Right atrium auricular region (tissue), 2 donors: ENCODE results near the gene TOR1AIP2. TPM values are rescaled to one million over a fixed set of nuclear protein-coding genes. Genes with fewer than 3 reads are reported as not detected.
A peak's percentile ranks its signal among the peaks of the same experiment; 100 is the strongest.

Experiments
- DNase-seq: peaks from one replicate; pipeline ENCODE4 v3.0.0-alpha.2; 2019; ENCODE audit warnings: low spot score
- H3K27ac ChIP-seq, 2 donors: fragments of 200-600 bp; sonication (generic); 1 replicate in 1 of 2; 2 replicates in 1 of 2; pipeline ENCODE4 v1.5.1; 2016 to 2019
- H3K27me3 ChIP-seq, 2 donors: fragments of 200-600 bp; sonication (generic); one replicate each; pipeline versions ENCODE4 v1.5.1 to v1.6.0; 2017 to 2019
- H3K36me3 ChIP-seq: fragments of 200-600 bp; sonication (generic); one replicate; pipeline ENCODE4 v1.5.1; 2016
- H3K4me1 ChIP-seq, 2 donors: fragments of 200-600 bp; sonication (generic); one replicate each; pipeline versions ENCODE4 v1.5.1 to v1.6.0; 2017 to 2019
- H3K4me3 ChIP-seq, 2 donors: fragments of 200-600 bp; sonication (generic); 1 replicate in 1 of 2; 2 replicates in 1 of 2; pipeline ENCODE4 v1.5.1; 2017 to 2019; ENCODE audit warnings: mild to moderate bottlenecking in 1 of 2, moderate library complexity in 1 of 2
- H3K9me3 ChIP-seq, 2 donors: fragments of 200-600 bp; sonication (generic); one replicate each; pipeline ENCODE4 v1.5.1; 2019
- total RNA-seq, 2 donors: library from RNA; depleted of rRNA; stranded (reverse); fragments of >200 nt; gene quantifications; one replicate each; pipeline ENCODE4 v1.1.0, GENCODE V29; 2016
- TF ChIP-seq, protein P1 (sequence below), 2 donors: fragments of 200-600 bp; sonication (generic); IDR thresholded peaks; one replicate each; pipeline ENCODE4 v1.5.1; 2019; ENCODE audit warnings: antibody characterized with exemption in 2 of 2

TOR1AIP2 gene
- total RNA-seq, 2 donors from 2014 or later, result 44.7 to 59.7 TPM

DNA sequence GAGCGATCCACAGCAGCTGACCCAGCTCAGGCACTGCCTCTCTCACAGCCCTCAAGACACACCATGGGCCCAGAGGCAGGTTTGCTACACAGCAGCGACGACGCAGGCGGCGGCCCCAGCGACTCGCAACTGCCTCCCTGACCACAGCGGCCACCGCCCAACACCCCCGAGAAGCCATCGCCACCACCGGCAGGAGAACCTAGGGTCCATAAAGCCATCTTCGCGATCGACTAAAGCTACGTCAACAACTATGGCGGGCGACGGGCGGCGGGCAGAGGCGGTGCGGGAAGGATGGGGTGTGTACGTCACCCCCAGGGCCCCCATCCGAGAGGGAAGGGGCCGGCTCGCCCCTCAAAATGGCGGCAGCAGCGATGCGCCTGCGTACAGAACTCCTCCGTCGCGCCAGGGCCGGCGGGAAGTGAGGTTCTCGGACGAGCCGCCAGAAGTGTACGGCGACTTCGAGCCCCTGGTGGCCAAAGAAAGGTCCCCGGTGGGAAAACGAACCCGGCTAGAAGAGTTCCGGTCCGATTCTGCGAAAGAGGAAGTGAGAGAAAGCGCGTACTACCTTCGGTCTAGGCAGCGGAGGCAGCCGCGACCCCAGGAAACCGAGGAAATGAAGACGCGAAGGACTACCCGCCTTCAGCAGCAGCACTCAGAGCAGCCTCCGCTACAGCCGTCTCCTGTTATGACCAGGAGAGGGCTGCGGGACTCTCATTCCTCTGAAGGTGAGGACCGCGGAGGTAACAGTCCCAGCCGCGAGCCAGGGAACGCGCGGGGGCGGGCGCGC, 4.8 kb upstream of the TOR1AIP2 start, which contains the start of gene TOR1AIP1:
Gene TOR1AIP1, plus strand, starts transcription at position 33 of the 787 bp plus-strand sequence. Its CDS starts 218 bp downstream, at position 251.
- H3K27ac ChIP-seq, result peak within 1 kb of the TSS; percentile 98 to 99
- TF ChIP-seq, protein P1, sequence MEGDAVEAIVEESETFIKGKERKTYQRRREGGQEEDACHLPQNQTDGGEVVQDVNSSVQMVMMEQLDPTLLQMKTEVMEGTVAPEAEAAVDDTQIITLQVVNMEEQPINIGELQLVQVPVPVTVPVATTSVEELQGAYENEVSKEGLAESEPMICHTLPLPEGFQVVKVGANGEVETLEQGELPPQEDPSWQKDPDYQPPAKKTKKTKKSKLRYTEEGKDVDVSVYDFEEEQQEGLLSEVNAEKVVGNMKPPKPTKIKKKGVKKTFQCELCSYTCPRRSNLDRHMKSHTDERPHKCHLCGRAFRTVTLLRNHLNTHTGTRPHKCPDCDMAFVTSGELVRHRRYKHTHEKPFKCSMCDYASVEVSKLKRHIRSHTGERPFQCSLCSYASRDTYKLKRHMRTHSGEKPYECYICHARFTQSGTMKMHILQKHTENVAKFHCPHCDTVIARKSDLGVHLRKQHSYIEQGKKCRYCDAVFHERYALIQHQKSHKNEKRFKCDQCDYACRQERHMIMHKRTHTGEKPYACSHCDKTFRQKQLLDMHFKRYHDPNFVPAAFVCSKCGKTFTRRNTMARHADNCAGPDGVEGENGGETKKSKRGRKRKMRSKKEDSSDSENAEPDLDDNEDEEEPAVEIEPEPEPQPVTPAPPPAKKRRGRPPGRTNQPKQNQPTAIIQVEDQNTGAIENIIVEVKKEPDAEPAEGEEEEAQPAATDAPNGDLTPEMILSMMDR (IDR thresholded peaks at IDR 0.05), result peak in 1 of 2 donors; percentile 30
- peaks cover 0 to 49% of the 10 kb centered on the region in 2 donors for H3K4me1 ChIP-seq
- peak; percentile 97 for DNase-seq
- no peaks in the 10 kb centered on the region for H3K27me3 ChIP-seq
- peak within 1 kb of the TSS; percentile 79 to 87 for H3K4me3 ChIP-seq
- H3K9me3 ChIP-seq, result no peaks in the 10 kb centered on the region
- H3K36me3 ChIP-seq, result no peaks in the 10 kb centered on the region

- peak; percentile 94 for DNase-seq
Measured at GRCh38 chr1:179881642-179882252, 4.1 kb upstream of the TOR1AIP2 start.

GRCh38 chr1:179879797-179880196, 2.2 kb upstream of the TOR1AIP2 start:
- Histone ChIP-seq H3K4me3 (no peak overlapping the region), H3K36me3 (no peaks in the 10 kb centered on the region), H3K27ac (no peak overlapping the region), H3K27me3 (no peaks in the 10 kb centered on the region), H3K9me3 (no peaks in the 10 kb centered on the region), H3K4me1 (peaks cover 0 to 50% of the 10 kb centered on the region in 2 donors)
- TF ChIP-seq, protein P1 (IDR thresholded peaks at IDR 0.05), result no peak
- no peak for DNase-seq

More at GRCh38 chr1:179881642-179882252, 4.1 kb upstream of the TOR1AIP2 start:
- H3K4me1 ChIP-seq, result peaks cover 0 to 53% of the 10 kb centered on the region in 2 donors
- no peaks in the 10 kb centered on the region for H3K27me3 ChIP-seq
- peak overlapping the region; percentile 79 to 87 for H3K4me3 ChIP-seq
- no peaks in the 10 kb centered on the region for H3K36me3 ChIP-seq
- H3K9me3 ChIP-seq, result no peaks in the 10 kb centered on the region
- peak overlapping the region; percentile 98 to 99 for H3K27ac ChIP-seq
- TF ChIP-seq, protein P1 (IDR thresholded peaks at IDR 0.05), result no peak

- peak overlapping the region; percentile 73 to 93 for H3K4me3 ChIP-seq
- H3K4me1 ChIP-seq, result peaks cover 0 to 48% of the 10 kb centered on the region in 2 donors
- no peak for DNase-seq
- H3K27me3 ChIP-seq, result no peaks in the 10 kb centered on the region
- peaks cover 6% of the 10 kb centered on the region for H3K36me3 ChIP-seq
- TF ChIP-seq, protein P1 (IDR thresholded peaks at IDR 0.05), result no peak
- no peak overlapping the region for H3K27ac ChIP-seq
- H3K9me3 ChIP-seq, result no peaks in the 10 kb centered on the region
Measured at GRCh38 chr1:179876300-179876715, 1.3 kb downstream of the TOR1AIP2 start.

DNA sequence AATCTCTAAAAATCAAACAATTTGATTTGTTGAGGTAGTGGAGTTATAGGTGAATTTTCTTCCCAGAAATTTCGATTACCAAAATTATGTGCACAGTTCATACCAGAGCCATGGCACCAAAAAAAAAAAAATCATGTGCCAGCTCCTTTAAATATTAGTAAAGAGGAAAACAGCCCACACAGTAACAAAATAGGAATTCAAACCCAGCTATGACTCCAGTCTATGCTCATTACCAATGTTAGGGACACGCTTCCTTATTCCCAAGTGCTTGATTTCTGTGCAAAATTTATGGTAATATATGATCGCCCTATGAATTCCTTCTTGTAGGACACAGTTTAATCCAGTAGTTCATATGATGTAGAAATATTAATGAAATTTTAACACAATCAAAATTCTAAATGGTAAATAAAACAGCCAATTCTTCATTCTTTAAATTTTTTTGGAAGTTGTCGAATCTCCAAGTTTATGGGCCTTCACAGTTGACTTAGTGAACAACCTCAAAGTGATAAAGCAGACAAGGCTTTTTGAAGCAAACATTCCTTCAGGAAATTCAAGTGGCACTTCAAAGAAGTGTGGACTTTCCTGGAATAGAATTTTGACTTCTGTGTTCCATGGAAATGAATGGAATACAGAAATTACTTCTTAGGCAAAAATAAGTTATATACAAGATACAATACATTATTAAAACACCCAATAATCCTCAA, 1.9 kb downstream of the TOR1AIP2 start:
- H3K36me3 ChIP-seq, result peaks cover 6% of the 10 kb centered on the region
- no peak overlapping the region for H3K4me3 ChIP-seq
- DNase-seq, result no peak
- H3K9me3 ChIP-seq, result no peaks in the 10 kb centered on the region
- H3K27ac ChIP-seq, result no peak overlapping the region
- TF ChIP-seq, protein P1 (IDR thresholded peaks at IDR 0.05), result no peak
- no peaks in the 10 kb centered on the region for H3K27me3 ChIP-seq
- H3K4me1 ChIP-seq, result peaks cover 0 to 48% of the 10 kb centered on the region in 2 donors
